HepG2 (cell line): ENCODE data around the gene C1D. TPM values are rescaled to one million over a fixed set of nuclear protein-coding genes. Genes with fewer than 3 reads are reported as not detected.

Source experiments
- ARNT2 ChIP-seq: sonication (generic); formaldehyde crosslinking; IDR thresholded peaks from 2 replicates; pipeline ENCODE4 v1.8.0; 2022; ENCODE audit warnings: mild to moderate bottlenecking, low read depth, missing genetic modification reagents, moderate library complexity
- CBX2 ChIP-seq, 2 experiments: fragments of 200-600 bp in 1 of 2; sonication (generic); formaldehyde crosslinking in 1 of 2; IDR thresholded peaks; 2 replicates each; pipeline versions ENCODE4 v1.7.0 to v1.8.1; 2018 to 2022; ENCODE audit warnings: low read depth in 2 of 2, low read length in 1 of 2, mild to moderate bottlenecking in 1 of 2, missing genetic modification reagents in 1 of 2
- HNF4G ChIP-seq, 2 experiments: sonication (generic) in 1 of 2; formaldehyde crosslinking in 1 of 2; IDR thresholded peaks; 2 replicates each; pipeline versions ENCODE4 v1.4.0 to v1.6.1; 2011 to 2020; ENCODE audit warnings: borderline replicate concordance in 2 of 2, low read depth in 2 of 2, mild to moderate bottlenecking in 2 of 2, low read length in 1 of 2, missing genetic modification reagents in 1 of 2, moderate library complexity in 1 of 2
- KDM4B ChIP-seq: sonication (generic); formaldehyde crosslinking; IDR thresholded peaks from 2 replicates; pipeline ENCODE4 v1.4.0; 2020; ENCODE audit warnings: missing genetic modification reagents
- KDM5B ChIP-seq: sonication (generic); formaldehyde crosslinking; IDR thresholded peaks from 2 replicates; pipeline ENCODE4 v1.4.0; 2020; ENCODE audit warnings: missing genetic modification reagents, mild to moderate bottlenecking, borderline replicate concordance
- KLF16 ChIP-seq, 2 experiments: sonication (generic) in 1 of 2; formaldehyde crosslinking in 1 of 2; IDR thresholded peaks; 2 replicates each; pipeline versions ENCODE4 v1.6.1 to v1.8.0; 2016 to 2023; ENCODE audit warnings: missing genetic modification reagents in 2 of 2, missing compliant biosample characterization in 1 of 2
- KLF9 ChIP-seq: IDR thresholded peaks from 2 replicates; pipeline ENCODE4 v1.6.1; 2016; ENCODE audit warnings: low read depth
- KMT2A ChIP-seq: sonication (generic); formaldehyde crosslinking; IDR thresholded peaks from 2 replicates; pipeline ENCODE4 v1.4.0; 2020; ENCODE audit warnings: missing genetic modification reagents
- NR2C2 ChIP-seq: sonication (generic); formaldehyde crosslinking; IDR thresholded peaks from 2 replicates; pipeline ENCODE4 v1.4.0; 2020; ENCODE audit warnings: missing genetic modification reagents, mild to moderate bottlenecking, moderate library complexity, borderline replicate concordance
- NR2F6 ChIP-seq, 2 experiments: IDR thresholded peaks; 2 replicates each; pipeline ENCODE4 v1.6.1; 2016; ENCODE audit warnings: antibody characterized with exemption in 1 of 2, mild to moderate bottlenecking in 1 of 2
- RBM39 ChIP-seq: fragments of 200-400 bp; formaldehyde crosslinking; IDR thresholded peaks from one replicate; pipeline ENCODE4 v1.6.1; 2018; ENCODE audit warnings: antibody characterized with exemption, mild to moderate bottlenecking, low read depth, low read length; ENCODE audit not compliant: poor library complexity, severe bottlenecking
- SIN3B ChIP-seq: fragments of 150-350 bp; IDR thresholded peaks from 2 replicates; pipeline ENCODE4 v1.6.1; 2014; ENCODE audit warnings: low read length
- SIX1 ChIP-seq: sonication (generic); formaldehyde crosslinking; IDR thresholded peaks from 2 replicates; pipeline ENCODE4 v1.4.0; 2020; ENCODE audit warnings: missing genetic modification reagents, borderline replicate concordance
- SP5 ChIP-seq: IDR thresholded peaks from 2 replicates; pipeline ENCODE4 v1.6.1; 2016; ENCODE audit warnings: low read depth, borderline replicate concordance
- SPEN ChIP-seq: sonication (generic); formaldehyde crosslinking; IDR thresholded peaks from 2 replicates; pipeline ENCODE4 v1.5.1; 2020; ENCODE audit warnings: low read depth, mild to moderate bottlenecking, missing genetic modification reagents
- ZBTB8A ChIP-seq: sonication (generic); formaldehyde crosslinking; IDR thresholded peaks from 2 replicates; pipeline ENCODE4 v1.4.0; 2020; ENCODE audit warnings: mild to moderate bottlenecking, low read depth, missing genetic modification reagents, borderline replicate concordance
- ZNF235 ChIP-seq: sonication (generic); formaldehyde crosslinking; IDR thresholded peaks from 2 replicates; pipeline ENCODE4 v1.8.1; 2023; ENCODE audit warnings: mild to moderate bottlenecking, missing genetic modification reagents, borderline replicate concordance
- ZNF441 ChIP-seq: sonication (generic); formaldehyde crosslinking; IDR thresholded peaks from 2 replicates; pipeline ENCODE4 v1.7.0; 2021; ENCODE audit warnings: missing genetic modification reagents, borderline replicate concordance
- ZNF616 ChIP-seq: sonication (generic); formaldehyde crosslinking; IDR thresholded peaks from 2 replicates; pipeline ENCODE4 v1.5.0; 2020; ENCODE audit warnings: low read depth, mild to moderate bottlenecking, missing genetic modification reagents
- ZNF674 ChIP-seq: sonication (generic); formaldehyde crosslinking; IDR thresholded peaks from 2 replicates; pipeline ENCODE4 v1.5.0; 2020; ENCODE audit warnings: low read depth, mild to moderate bottlenecking, missing genetic modification reagents
- ZNF740 ChIP-seq: sonication (generic); formaldehyde crosslinking; IDR thresholded peaks from 2 replicates; pipeline ENCODE4 v1.4.0; 2020; ENCODE audit warnings: missing genetic modification reagents
- ZSCAN30 ChIP-seq: sonication (generic); formaldehyde crosslinking; IDR thresholded peaks from 2 replicates; pipeline ENCODE4 v1.5.0; 2020; ENCODE audit warnings: mild to moderate bottlenecking, missing genetic modification reagents
- polyA plus RNA-seq, 8 experiments: library from polyadenylated mRNA; depleted of rRNA in 3 of 8; stranded (reverse) in 7 of 8; unstranded in 1 of 8; fragments of >200 nt; fragmentation: Illumina TruSeq in 4 of 8; extraction: Trizol in 4 of 8; gene quantifications; 2 replicates each; pipeline versions ENCODE4 v1.2.1 to v1.2.3, GENCODE V29; 2011 to 2016; ENCODE audit warnings: low read depth in 4 of 8, missing spikeins in 1 of 8, mixed read lengths in 1 of 8; ENCODE audit not compliant: insufficient read depth in 1 of 8
- total RNA-seq, 5 experiments: library from RNA; depleted of rRNA; stranded (reverse); fragments of >200 nt; fragmentation: Illumina TruSeq; extraction: Trizol; gene quantifications; 2 replicates each; pipeline ENCODE4 v1.2.3, GENCODE V29; 2016; ENCODE audit warnings: low read depth in 1 of 5
- TF ChIP-seq, protein P1 (sequence below): IDR thresholded peaks from 2 replicates; pipeline ENCODE4 v1.6.1; 2016; ENCODE audit warnings: missing genetic modification reagents, missing compliant biosample characterization
- TF ChIP-seq, protein P2 (sequence below): sonication (generic); formaldehyde crosslinking; IDR thresholded peaks from 2 replicates; pipeline ENCODE4 v1.5.1; 2020; ENCODE audit warnings: missing genetic modification reagents, mild to moderate bottlenecking, borderline replicate concordance

Gene C1D
- total and polyA plus RNA-seq, 2 of the 13 experiments (the other 11 are each of a cell fraction or from before 2014, with no cell fraction given), result 38.1 to 43.5 TPM

DNA sequence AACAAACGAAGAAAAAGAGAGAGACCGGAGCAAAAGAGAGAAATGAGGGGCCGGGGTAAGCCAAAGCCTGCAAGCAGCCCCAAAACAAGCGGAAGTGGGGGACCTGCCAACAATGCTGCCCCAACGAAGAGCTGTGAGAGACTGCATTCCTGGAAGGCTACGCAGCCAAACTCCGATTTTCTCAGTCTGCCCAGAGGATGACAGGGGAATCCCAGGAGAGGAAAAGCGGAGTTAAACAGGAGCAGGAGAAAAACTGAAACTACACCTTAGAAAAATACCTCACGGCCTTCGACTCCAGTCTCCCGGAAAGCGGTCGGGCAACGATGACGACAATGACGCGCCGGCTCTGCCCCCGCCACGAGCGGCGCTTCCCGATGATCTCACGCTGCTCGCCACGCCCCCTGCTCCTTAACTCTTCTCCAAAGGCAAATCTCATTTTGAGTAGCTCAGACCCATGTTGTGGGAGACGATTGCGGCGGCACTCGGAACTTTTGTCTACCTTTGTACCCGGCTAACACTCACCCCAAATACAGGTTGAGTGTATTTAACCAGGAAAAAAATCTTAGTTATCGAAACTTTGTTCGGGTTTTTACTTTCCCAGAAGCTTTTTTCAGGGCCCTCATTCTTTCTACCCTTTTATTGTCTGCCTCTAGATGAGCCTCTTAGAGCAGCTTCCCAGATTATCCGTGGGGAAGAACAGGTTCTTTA, at the start of gene C1D (continued):
- peak; percentile 75; the same call in 1 of the 2 replicates for TF ChIP-seq KDM5B (CRISPR knock-in tag)
- 0 out of 2 replicates have a peak, but pooled peaks have one; percentile 65 for TF ChIP-seq ZNF235 (CRISPR knock-in tag)
- 0 out of 2 replicates have a peak, but pooled peaks have one; percentile 35 for TF ChIP-seq KDM4B (CRISPR knock-in tag)
- TF ChIP-seq SP5 (CRISPR knock-in tag), result peak; percentile 83; the same call in 1 of the 2 replicates
- TF ChIP-seq SPEN, result peak; percentile 84
- TF ChIP-seq ZSCAN30, result 0 out of 2 replicates have a peak, but pooled peaks have one; percentile 75
- peak; percentile 67 for TF ChIP-seq NR2C2 (CRISPR knock-in tag)
- no peak for TF ChIP-seq ZNF616 (CRISPR knock-in tag)
- peak; percentile 27; the same call in 1 of the 2 replicates for TF ChIP-seq NR2F6 (IDR thresholded peaks at IDR 0.05)
- no peak; the same call in 1 of the 2 replicates for TF ChIP-seq NR2F6 (CRISPR knock-in tag; IDR thresholded peaks at IDR 0.05)
- TF ChIP-seq ZBTB8A (CRISPR knock-in tag), result no peak
- peak; percentile 40; the same call in 1 of the 2 replicates for TF ChIP-seq ZNF674 (CRISPR knock-in tag)
- TF ChIP-seq HNF4G (IDR thresholded peaks at IDR 0.05; ENCODE audit: borderline replicate concordance, low read depth, low read length), result peak; percentile 48; the same call in 1 of the 2 replicates
- TF ChIP-seq HNF4G (CRISPR knock-in tag; IDR thresholded peaks at IDR 0.05; ENCODE audit: borderline replicate concordance, low read depth), result no peak
- TF ChIP-seq SIX1 (CRISPR knock-in tag), result no peak
- TF ChIP-seq RBM39, result peak; percentile 53
- TF ChIP-seq KLF9 (CRISPR knock-in tag), result peak; percentile 86; the same call in 1 of the 2 replicates
- peak; percentile 42; the same call in 1 of the 2 replicates for TF ChIP-seq ZNF740 (CRISPR knock-in tag)
- TF ChIP-seq, protein P1, sequence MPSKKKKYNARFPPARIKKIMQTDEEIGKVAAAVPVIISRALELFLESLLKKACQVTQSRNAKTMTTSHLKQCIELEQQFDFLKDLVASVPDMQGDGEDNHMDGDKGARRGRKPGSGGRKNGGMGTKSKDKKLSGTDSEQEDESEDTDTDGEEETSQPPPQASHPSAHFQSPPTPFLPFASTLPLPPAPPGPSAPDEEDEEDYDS (CRISPR knock-in tag), result peak; percentile 93
- peak; percentile 90; the same call in 1 of the 2 replicates for TF ChIP-seq KMT2A (CRISPR knock-in tag)
- TF ChIP-seq CBX2 (IDR thresholded peaks at IDR 0.05; ENCODE audit: low read depth, low read length), result no peak
- 0 out of 2 replicates have a peak, but pooled peaks have one; percentile 58 for TF ChIP-seq CBX2 (CRISPR knock-in tag; IDR thresholded peaks at IDR 0.05; ENCODE audit: low read depth)
- peak; percentile 31; the same call in 1 of the 2 replicates for TF ChIP-seq ARNT2 (CRISPR knock-in tag)
- TF ChIP-seq ZNF441 (CRISPR knock-in tag), result peak; percentile 82; the same call in 1 of the 2 replicates
- TF ChIP-seq SIN3B, result peak; percentile 92
- peak in 1 of 2 experiments; percentile 86; a peak in 2 of 4 replicates for TF ChIP-seq KLF16 (CRISPR knock-in tag; IDR thresholded peaks at IDR 0.05)
- TF ChIP-seq, protein P2, sequence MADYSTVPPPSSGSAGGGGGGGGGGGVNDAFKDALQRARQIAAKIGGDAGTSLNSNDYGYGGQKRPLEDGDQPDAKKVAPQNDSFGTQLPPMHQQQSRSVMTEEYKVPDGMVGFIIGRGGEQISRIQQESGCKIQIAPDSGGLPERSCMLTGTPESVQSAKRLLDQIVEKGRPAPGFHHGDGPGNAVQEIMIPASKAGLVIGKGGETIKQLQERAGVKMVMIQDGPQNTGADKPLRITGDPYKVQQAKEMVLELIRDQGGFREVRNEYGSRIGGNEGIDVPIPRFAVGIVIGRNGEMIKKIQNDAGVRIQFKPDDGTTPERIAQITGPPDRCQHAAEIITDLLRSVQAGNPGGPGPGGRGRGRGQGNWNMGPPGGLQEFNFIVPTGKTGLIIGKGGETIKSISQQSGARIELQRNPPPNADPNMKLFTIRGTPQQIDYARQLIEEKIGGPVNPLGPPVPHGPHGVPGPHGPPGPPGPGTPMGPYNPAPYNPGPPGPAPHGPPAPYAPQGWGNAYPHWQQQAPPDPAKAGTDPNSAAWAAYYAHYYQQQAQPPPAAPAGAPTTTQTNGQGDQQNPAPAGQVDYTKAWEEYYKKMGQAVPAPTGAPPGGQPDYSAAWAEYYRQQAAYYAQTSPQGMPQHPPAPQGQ (CRISPR knock-in tag), result no peak
